MV-4-11 (cell line): ENCODE measurements around the gene MAMDC4.

ENCODE experiments used
- DNase-seq: peaks from one replicate; lab custom pipeline; 2025; lab: John Stamatoyannopoulos, UW

MAMDC4 gene

GRCh38 chr9:136849960-136850865 is 1.9 kb upstream of the MAMDC4 start:
- no peak for DNase-seq

- DNase-seq = no peak
Measured at GRCh38 chr9:136850866-136851775, 1.0 kb upstream of the MAMDC4 start.

DNA sequence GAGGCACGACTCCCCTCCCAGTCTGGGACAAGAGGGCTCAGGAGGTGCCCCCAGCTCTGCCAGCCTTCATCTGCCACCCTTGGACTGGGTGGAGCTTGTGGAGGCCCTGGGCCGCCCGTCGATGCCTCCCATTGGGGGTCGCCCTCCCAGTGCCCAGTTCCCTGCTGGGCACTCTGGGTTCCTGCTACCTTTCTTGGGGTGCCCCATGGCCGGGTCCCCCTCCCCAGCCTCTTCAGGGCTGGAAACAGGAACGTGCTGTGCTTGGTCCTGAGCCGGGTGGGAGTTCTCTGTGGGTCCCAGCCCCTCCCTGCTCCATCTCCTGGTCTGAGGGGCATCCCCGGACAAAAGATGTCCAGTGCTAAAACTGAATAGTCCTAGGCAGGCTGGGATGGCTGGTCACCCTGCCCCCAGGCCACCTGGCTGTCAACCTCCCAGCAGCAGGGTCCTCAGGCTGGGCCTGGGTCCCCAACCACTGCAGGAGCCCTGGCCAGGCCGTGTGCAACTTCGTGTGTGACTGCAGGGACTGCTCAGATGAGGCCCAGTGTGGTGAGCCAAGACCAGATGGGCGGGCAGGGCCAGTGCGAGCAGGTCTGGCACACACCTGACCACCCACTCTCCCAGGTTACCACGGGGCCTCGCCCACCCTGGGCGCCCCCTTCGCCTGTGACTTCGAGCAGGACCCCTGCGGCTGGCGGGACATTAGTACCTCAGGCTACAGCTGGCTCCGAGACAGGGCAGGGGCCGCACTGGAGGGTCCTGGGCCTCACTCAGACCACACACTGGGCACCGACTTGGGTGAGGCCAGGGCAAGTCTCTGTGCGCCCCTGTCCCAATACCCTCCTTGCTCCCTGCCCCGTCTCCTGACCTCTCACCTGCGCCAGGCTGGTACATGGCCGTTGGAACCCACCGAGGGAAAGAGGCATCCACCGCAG is 784 bp downstream of the MAMDC4 start:
- DNase-seq = no peak

DNA sequence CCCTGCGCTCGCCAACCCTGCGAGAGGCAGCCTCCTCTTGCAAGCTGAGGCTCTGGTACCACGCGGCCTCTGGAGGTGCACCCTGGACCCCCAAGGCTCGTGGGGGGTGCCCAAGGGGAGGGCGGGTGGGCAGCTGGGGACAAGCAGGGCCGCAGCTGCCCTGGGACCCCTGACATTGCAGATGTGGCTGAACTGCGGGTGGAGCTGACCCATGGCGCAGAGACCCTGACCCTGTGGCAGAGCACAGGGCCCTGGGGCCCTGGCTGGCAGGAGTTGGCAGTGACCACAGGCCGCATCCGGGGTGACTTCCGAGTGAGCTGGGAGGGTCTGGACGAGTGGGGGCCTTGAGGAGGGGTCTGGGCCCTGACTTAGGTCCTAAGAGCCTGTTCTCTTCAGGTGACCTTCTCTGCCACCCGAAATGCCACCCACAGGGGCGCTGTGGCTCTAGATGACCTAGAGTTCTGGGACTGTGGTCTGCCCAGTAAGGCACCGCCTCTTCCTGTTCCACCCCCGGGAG is 1.5 kb downstream of the MAMDC4 start:
- DNase-seq = no peak

GRCh38 chr9:136854113-136854841 is 2.1 kb downstream of the MAMDC4 start:
- no peak for DNase-seq

- no peak for DNase-seq
Measured at GRCh38 chr9:136854842-136855460, 2.8 kb downstream of the MAMDC4 start.

DNA sequence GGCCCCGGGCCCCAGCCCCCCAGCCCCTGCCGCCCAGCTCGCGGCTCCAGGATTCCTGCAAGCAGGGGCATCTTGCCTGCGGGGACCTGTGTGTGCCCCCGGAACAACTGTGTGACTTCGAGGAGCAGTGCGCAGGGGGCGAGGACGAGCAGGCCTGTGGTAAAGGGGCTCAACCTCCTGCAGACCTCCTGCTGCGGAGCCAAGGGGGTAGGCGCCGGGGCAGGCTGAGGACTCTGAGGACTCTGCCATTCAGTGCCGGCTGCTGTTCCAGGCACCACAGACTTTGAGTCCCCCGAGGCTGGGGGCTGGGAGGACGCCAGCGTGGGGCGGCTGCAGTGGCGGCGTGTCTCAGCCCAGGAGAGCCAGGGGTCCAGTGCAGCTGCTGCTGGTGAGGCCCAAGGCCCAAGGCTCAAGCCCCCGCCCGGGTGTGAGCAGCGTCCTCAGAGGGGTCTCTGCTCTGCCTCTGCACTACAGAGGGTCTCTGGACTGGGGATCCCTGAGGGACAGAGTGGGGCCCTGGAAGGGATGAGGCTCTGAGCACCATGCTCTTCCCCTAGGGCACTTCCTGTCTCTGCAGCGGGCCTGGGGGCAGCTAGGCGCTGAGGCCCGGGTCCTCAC is 3.4 kb downstream of the MAMDC4 start:
- DNase-seq = no peak

DNA sequence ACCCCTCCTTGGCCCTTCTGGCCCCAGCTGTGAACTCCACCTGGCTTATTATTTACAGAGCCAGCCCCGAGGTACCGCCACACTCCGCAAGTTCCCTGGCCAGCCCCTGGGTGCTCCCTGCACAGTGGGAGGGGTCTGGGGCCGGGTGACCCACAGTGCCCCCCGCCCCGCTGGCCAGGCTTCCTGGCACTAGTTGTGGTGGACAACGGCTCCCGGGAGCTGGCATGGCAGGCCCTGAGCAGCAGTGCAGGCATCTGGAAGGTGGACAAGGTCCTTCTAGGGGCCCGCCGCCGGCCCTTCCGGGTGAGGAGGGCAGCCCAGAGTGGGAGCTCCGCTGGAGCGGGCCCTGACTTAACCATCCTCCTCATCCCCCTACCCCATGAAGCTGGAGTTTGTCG is 3.9 kb downstream of the MAMDC4 start:
- DNase-seq = no peak

GRCh38 chr9:136856541-136857141 is 4.5 kb downstream of the MAMDC4 start:
- no peak for DNase-seq

GRCh38 chr9:136857166-136857565 is 5.0 kb downstream of the MAMDC4 start:
- DNase-seq = no peak

GRCh38 chr9:136857581-136858412 is 5.7 kb downstream of the MAMDC4 start:
- no peak for DNase-seq

DNA sequence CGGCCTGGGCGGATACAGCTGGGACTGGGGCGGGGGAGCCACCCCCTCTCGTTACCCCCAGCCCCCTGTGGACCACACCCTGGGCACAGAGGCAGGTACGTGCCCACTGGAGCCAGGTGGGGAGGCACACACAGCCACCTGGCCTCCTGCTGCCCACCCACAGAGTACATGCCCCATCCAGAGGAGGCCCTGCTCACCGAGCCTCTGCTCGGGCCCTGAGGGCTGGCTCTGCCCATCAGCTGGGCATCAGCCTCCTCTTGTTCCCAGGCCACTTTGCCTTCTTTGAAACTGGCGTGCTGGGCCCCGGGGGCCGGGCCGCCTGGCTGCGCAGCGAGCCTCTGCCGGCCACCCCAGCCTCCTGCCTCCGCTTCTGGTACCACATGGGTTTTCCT is 6.3 kb downstream of the MAMDC4 start:
- no peak for DNase-seq

GRCh38 chr9:136858844-136859757 is 7.0 kb downstream of the MAMDC4 start:
- DNase-seq = no peak

- no peak for DNase-seq
Measured at GRCh38 chr9:136860529-136860928, 8.4 kb downstream of the MAMDC4 start.

GRCh38 chr9:136860933-136861873 is 9.1 kb downstream of the MAMDC4 start:
- DNase-seq = no peak

DNA sequence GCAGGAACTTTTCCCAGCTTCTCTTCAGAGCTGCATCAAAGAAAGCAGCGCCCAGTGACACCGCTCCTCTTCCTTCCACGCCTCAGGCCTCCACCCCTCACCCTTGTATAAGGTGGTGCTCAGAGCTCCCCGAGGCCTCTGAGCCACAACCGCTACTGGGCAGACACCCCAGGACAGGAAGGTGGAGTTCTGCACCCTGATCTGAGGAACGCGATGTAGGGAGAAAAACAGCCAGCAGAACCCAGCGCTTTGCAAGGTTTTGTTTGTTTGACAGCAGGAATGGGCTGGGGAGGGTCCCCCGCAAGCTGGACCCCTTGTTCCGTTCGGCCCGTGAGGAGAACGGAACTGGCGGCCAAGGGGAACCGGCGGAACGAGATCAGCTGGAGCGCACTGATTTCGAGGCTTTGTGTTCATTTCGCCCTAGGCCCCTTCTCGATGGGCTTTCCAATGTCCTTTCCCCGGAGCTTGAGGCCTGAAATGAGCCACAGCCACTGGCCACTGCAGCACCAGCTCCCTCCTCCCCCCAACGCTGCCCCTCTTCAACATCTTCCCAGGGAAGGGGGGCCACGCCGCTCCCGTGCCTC is 9.8 kb downstream of the MAMDC4 start:
- no peak for DNase-seq
